BJ (cell line): Measurements from ENCODE around the gene COL23A1. TPM values are rescaled to one million over a fixed set of nuclear protein-coding genes. Genes with fewer than 3 reads are reported as not detected.

ENCODE experiments used
- CTCF ChIA-PET: fragments of 350-600 bp; formaldehyde crosslinking; extraction: SDS; loops from one replicate; lab custom pipeline; 2021; ENCODE audit warnings: antibody characterized with exemption, inconsistent platforms; lab: Yijun Ruan, JAX
- POLR2A ChIA-PET: fragments of 300-600 bp; sonication (Branson Sonifier 250); formaldehyde crosslinking; extraction: SDS; loops from one replicate; lab custom pipeline; 2021; ENCODE audit warnings: antibody characterized with exemption; lab: Charles Lee
- DNase-seq: peaks from one replicate; pipeline ENCODE4 v3.0.0-alpha.2; 2011; ENCODE audit warnings: low read depth
- H3K27me3 ChIP-seq: 2 replicates; pipeline ENCODE4 v1.6.0; 2011; ENCODE audit warnings: low read length; ENCODE audit not compliant: control insufficient read depth, insufficient read depth
- H3K36me3 ChIP-seq: 2 replicates; pipeline ENCODE4 v1.5.1; 2011; ENCODE audit warnings: low read length; ENCODE audit not compliant: control insufficient read depth, insufficient read depth
- H3K4me3 ChIP-seq: 2 replicates; pipeline ENCODE4 v1.5.1; 2011; ENCODE audit warnings: low read depth, mild to moderate bottlenecking, control low read depth, low read length
- CTCF ChIP-seq: IDR thresholded peaks from 2 replicates; pipeline ENCODE4 v1.5.1; 2011; ENCODE audit warnings: low read depth, mild to moderate bottlenecking, control low read depth, inconsistent platforms, low read length, moderate library complexity; ENCODE audit not compliant: insufficient read depth
- polyA plus RNA-seq: library from polyadenylated mRNA; depleted of rRNA; stranded (reverse); fragments of >200 nt; gene quantifications from 2 replicates; pipeline ENCODE4 v1.2.3, GENCODE V29; 2011

Gene COL23A1
- polyA plus RNA-seq, 1 experiment: not detected

- no peak for TF ChIP-seq CTCF
- CTCF ChIA-PET: no interaction called here
- DNase-seq: no peak
- Histone ChIP-seq H3K36me3 (no peaks in the 10 kb centered on the region), H3K4me3 (no peak overlapping the region), H3K27me3 (no peaks in the 10 kb centered on the region)
- POLR2A ChIA-PET: no interaction called here
Measured at GRCh38 chr5:178555771-178556211, 34.4 kb downstream of the COL23A1 start.

GRCh38 chr5:178555005-178555404, 35.2 kb downstream of the COL23A1 start:
- no peak for TF ChIP-seq CTCF
- H3K27me3 ChIP-seq: no peaks in the 10 kb centered on the region
- ChIA-PET CTCF (no interaction called here), POLR2A (no interaction called here)
- no peak overlapping the region for H3K4me3 ChIP-seq
- H3K36me3 ChIP-seq: no peaks in the 10 kb centered on the region
- no peak for DNase-seq

- CTCF ChIA-PET: no interaction called here
- DNase-seq: no peak
- Histone ChIP-seq H3K4me3 (no peak overlapping the region), H3K27me3 (no peaks in the 10 kb centered on the region), H3K36me3 (no peaks in the 10 kb centered on the region)
- POLR2A ChIA-PET: no interaction called here
- TF ChIP-seq CTCF: no peak
Measured at GRCh38 chr5:178554311-178554710, 35.9 kb downstream of the COL23A1 start.

- no peak for TF ChIP-seq CTCF
- POLR2A ChIA-PET: no interaction called here
- CTCF ChIA-PET: no interaction called here
- H3K27me3 ChIP-seq: no peaks in the 10 kb centered on the region
- no peak for DNase-seq
- no peak overlapping the region for H3K4me3 ChIP-seq
- H3K36me3 ChIP-seq: no peaks in the 10 kb centered on the region
Measured at GRCh38 chr5:178553517-178553916, 36.7 kb downstream of the COL23A1 start.

- no peak for TF ChIP-seq CTCF
- ChIA-PET CTCF (interaction anchor here (1.3 to 3.0 kb wide), 4 partner anchors 11 to 318 kb away, joined by 3 to 14 read pairs (median 8); no protein-coding TSS in a partner anchor), POLR2A (interaction anchor here (0.6 kb wide), 1 partner anchor 336 kb away, joined by 3 read pairs; no protein-coding TSS in a partner anchor)
- Histone ChIP-seq H3K36me3 (no peaks in the 10 kb centered on the region), H3K4me3 (no peak overlapping the region), H3K27me3 (no peaks in the 10 kb centered on the region)
- no peak for DNase-seq
Measured at GRCh38 chr5:178551468-178551867, 38.7 kb downstream of the COL23A1 start.
